ENCODE data around the gene FYN.

The FYN gene

GRCh38 chr6:111823831-111824607 lies 49.2 kb downstream of the FYN start:
- FAIRE-seq, result peak; percentile 30
- TF ChIP-seq POLR2A (IDR thresholded peaks at IDR 0.05; ENCODE audit: low read depth, low read length), result no peak
- no peak for DNase-seq (ENCODE audit: insufficient read length, low spot score)

- no peak for TF ChIP-seq POLR2A (IDR thresholded peaks at IDR 0.05; ENCODE audit: low read depth, low read length)
- DNase-seq (ENCODE audit: insufficient read length, low spot score), result no peak
- no peak for FAIRE-seq
These were observed 50.2 kb downstream of the FYN start for GRCh38 chr6:111823012-111823411.

DNA sequence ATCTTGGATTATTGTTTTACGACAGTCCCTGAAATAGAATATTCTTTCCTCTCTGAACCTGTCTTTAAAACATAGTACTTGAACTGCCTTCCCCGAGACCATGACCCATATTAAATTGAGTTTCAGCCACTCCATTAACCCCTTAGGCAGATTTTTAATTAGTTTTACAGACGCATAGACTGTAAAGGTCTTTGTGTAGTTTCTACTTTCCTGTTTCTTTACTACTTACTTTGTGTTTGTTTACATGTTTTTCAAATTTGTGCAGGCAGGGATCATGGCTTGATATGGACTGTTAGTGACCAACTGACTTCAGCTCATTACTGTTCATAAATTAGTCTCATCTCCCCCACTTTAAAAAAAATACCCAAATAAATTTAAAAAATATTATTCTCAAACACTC lies 53.8 kb downstream of the FYN start:
- DNase-seq (ENCODE audit: insufficient read length, low spot score), result no peak
- TF ChIP-seq POLR2A (IDR thresholded peaks at IDR 0.05; ENCODE audit: low read depth, low read length), result no peak
- no peak for FAIRE-seq

- no peak for DNase-seq (ENCODE audit: insufficient read length, low spot score)
- no peak for FAIRE-seq
- no peak for TF ChIP-seq POLR2A (IDR thresholded peaks at IDR 0.05; ENCODE audit: low read depth, low read length)
These were observed 54.6 kb downstream of the FYN start for GRCh38 chr6:111818539-111819226.

DNA sequence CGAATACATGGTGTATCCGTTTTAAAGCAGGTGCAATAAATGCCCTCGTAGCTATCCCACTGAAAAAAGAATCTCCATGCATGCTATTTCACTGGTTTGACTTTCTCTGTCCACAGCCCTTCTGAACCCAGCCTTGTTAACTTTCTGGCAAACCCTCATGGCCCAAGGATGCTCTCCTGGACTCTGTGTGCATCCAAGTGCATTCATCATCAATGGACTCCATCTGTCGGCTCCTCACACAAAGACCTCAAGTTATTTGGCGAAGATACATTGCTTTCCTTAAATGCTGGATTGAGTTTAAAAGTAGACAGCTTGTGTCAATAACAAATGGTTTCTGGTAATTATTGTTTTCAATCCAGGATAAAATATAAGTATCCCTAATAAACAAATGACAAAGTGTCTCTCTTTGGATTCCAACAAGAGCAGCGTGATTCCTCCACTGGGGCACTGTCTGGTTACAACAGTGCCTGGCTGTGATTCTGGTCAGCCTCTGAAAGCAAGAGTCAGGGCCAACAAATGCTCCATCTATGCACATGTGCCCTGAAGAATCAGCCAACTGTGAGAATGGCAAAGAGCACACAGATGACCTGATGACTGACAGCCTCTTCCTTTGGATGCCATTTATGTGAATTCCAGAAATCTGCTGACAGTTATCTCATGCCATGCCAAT lies 55.7 kb downstream of the FYN start:
- DNase-seq (ENCODE audit: insufficient read length, low spot score), result no peak
- FAIRE-seq, result no peak

DNA sequence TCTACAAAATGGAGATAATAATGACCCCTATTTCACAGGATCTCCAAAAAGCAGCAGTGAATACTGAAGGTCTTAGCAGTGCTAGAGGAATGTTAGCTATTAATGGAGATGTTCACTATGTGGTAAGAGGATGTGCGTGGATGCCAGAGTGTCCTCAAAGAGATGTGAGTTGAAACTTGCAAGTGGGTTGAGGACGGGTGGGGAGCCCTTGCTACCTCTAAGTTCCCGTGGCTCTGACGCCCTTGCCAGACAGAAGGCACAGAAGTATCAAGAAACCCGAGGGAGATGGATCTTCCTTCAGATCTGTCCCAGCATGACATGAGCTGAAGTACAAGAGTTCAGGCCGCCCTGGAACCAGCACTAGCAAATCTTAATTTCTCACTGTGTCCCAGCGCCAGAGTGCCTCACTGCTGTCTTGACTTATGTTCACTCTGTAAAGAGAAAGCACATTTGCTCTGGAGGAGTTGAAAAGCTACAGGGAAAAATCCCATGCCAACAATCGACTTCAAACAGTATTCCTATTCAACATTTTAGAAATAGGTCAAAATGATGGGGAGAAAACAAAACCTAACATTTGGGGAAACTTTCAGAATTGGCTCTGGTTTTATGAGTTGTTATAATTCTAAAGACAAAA lies 59.5 kb downstream of the FYN start:
- DNase-seq (ENCODE audit: insufficient read length, low spot score) (no peak), FAIRE-seq (no peak)

More for the DNA sequence above, 55.7 kb downstream of the FYN start:
- no peak for TF ChIP-seq POLR2A (IDR thresholded peaks at IDR 0.05; ENCODE audit: low read depth, low read length)

DNA sequence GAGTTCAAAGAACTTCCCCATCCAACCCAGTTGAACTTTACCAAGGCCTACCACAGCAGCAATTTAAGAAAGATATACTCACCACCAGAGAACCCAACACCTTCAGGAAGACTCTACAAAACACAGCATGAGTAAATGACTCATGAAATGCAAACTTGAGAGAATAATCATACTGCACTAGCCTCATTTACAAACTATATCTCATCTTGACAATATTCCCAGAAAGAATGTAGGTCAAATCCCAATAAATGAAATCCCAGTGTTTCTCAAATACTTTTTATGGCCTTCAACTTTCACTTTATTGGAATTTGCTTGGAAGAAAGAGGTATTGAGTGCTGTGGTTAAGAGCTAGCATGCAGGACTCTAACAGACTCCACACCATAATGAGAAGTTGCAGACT lies 60.0 kb downstream of the FYN start:
- TF ChIP-seq POLR2A (IDR thresholded peaks at IDR 0.05; ENCODE audit: low read depth, low read length), result no peak
- FAIRE-seq (peak; percentile 45), DNase-seq (ENCODE audit: insufficient read length, low spot score) (no peak)

More for the DNA sequence above, 59.5 kb downstream of the FYN start:
- no peak for TF ChIP-seq POLR2A (IDR thresholded peaks at IDR 0.05; ENCODE audit: low read depth, low read length)

DNA sequence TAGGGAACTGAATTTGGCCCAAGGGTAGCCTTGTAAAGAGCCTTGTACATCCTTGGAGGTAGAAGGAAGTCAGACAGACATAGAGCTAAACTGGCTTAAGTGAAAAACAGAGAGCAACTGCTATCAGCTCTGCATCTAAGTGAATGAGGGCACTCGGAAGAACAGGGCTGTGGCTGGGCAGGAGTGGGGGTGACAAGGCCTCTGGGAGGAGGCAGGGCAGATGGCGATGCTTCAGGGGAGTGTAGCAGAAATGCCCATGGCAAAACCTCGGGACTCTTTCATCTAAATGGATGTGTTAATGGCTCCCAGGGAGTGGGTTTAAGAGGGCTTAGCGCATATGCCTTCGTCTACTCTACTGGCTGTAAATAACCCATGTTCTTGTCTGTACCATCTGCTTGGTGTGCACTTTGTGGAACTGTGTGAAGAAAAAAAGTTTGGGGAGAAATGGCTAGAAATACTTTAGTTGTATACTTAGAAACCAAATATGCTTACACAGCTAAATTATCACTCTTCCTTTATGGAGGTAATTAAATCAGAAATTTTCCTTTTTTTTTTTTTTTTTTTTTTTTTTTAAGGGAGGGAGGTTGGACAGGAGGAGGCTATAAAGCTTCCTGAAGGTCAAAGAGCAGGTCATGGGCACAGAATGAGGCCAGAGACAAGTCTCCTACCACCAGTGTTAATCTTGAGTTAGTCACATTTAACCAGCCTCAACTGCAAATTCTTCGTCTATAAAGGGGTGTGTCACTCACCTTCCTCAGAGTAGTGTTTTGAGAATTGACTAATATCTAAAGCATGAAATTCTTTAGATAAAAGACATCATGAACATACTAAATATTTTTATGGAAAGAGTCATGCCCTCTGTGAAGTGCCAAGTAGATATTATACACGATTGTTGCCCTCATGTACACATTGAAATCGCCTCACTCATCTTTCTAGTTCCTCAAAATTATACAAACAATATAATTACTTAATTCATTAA lies 60.9 kb downstream of the FYN start:
- FAIRE-seq, result peak; percentile 11
- TF ChIP-seq POLR2A (IDR thresholded peaks at IDR 0.05; ENCODE audit: low read depth, low read length), result no peak
- DNase-seq (ENCODE audit: insufficient read length, low spot score), result no peak

- TF ChIP-seq POLR2A (IDR thresholded peaks at IDR 0.05; ENCODE audit: low read depth, low read length), result no peak
- no peak for DNase-seq (ENCODE audit: insufficient read length, low spot score)
- FAIRE-seq, result no peak
These were observed 62.7 kb downstream of the FYN start for GRCh38 chr6:111810294-111811131.

DNA sequence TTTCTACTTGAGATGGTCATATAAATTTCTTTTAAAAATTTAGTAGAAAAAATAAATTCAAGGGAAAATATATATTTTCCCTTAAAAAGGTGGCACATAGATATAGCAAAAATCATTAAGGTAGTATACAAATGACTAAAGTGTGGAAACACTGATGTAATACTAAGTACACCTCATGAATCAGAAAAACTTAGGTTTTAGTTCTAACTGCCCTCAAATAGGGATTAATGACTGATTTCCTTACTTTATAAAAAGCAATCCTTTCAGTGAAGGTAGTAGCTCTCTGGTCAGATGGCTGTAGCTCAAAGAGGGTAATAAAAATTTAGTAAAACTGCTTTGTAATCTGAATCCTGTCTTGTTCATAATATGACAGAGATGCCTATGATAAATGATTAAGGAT lies 63.5 kb downstream of the FYN start:
- no peak for DNase-seq (ENCODE audit: insufficient read length, low spot score)
- no peak for FAIRE-seq
- TF ChIP-seq POLR2A (IDR thresholded peaks at IDR 0.05; ENCODE audit: low read depth, low read length), result no peak

- FAIRE-seq (no peak), DNase-seq (ENCODE audit: insufficient read length, low spot score) (no peak)
- TF ChIP-seq POLR2A (IDR thresholded peaks at IDR 0.05; ENCODE audit: low read depth, low read length), result no peak
These were observed 64.0 kb downstream of the FYN start for GRCh38 chr6:111809264-111809663.

- TF ChIP-seq POLR2A (IDR thresholded peaks at IDR 0.05; ENCODE audit: low read depth, low read length), result no peak
- FAIRE-seq (no peak), DNase-seq (ENCODE audit: insufficient read length, low spot score) (no peak)
These were observed 64.8 kb downstream of the FYN start for GRCh38 chr6:111808493-111808892.
